ENCODE measurements around the gene TRMT2A.

The TRMT2A gene

GRCh38 chr22:20142711-20143621 lies 25.9 kb upstream of the TRMT2A start:
- no CpG with 5 or more reads among the region's 65 CpGs for whole genome bisulfite sequencing, 2 donors (ENCODE audit: extremely low coverage in 2 of 2, insufficient read length in 2 of 2, insufficient replicate concordance in 1 of 2)
- Histone ChIP-seq H3K18ac (ENCODE audit: low read length) (no peak overlapping the region), H2AK5ac (ENCODE audit: low read depth, low read length) (no peak overlapping the region), H3K9ac (ENCODE audit: low read depth, low read length, poor library complexity) (no peak overlapping the region), H2AFZ (ENCODE audit: low read length) (no peak overlapping the region), H2BK12ac (ENCODE audit: low read length) (peak overlapping the region; percentile 58), H3K36me3 (replicated peaks in 1 of 2; ENCODE audit: control insufficient read depth in 2 of 2, insufficient read depth in 2 of 2, low read length in 2 of 2) (peaks cover 6 to 10% of the 10 kb centered on the region in 2 donors), H4K91ac (ENCODE audit: low read depth, low read length, poor library complexity) (no peak overlapping the region), H3K79me1 (ENCODE audit: low read depth, low read length) (peaks cover 20% of the 10 kb centered on the region), H3K14ac (ENCODE audit: low read length) (peak overlapping the region; percentile 21), H3K27me3 (ENCODE audit: control insufficient read depth in 3 of 3, insufficient read depth in 3 of 3, low read depth in 1 of 3, low read length in 3 of 3) (no peaks in the 10 kb centered on the region), H3K4me1 (ENCODE audit: control insufficient read depth in 2 of 2, insufficient read depth in 1 of 2, low read depth in 1 of 2, low read length in 2 of 2) (peaks cover 0 to 3% of the 10 kb centered on the region in 2 donors), H3K4me3 (ENCODE audit: low read length in 2 of 2) (no peak overlapping the region), H3K23ac (ENCODE audit: low read depth, low read length, poor library complexity) (peak overlapping the region; percentile 52), H4K8ac (ENCODE audit: low read depth, low read length) (no peak overlapping the region), H2BK120ac (ENCODE audit: low read depth, low read length) (no peak overlapping the region), H2BK15ac (ENCODE audit: low read length) (no peak overlapping the region), H3K4me2 (ENCODE audit: insufficient read depth, low read length, poor library complexity, severe bottlenecking) (no peak overlapping the region), H3K9me3 (replicated peaks in 1 of 2; ENCODE audit: control insufficient read depth in 2 of 2, insufficient read depth in 1 of 2, low read depth in 1 of 2, low read length in 2 of 2) (no peaks in the 10 kb centered on the region), H3K27ac (replicated peaks; ENCODE audit: low read length) (no peak overlapping the region), H2BK5ac (ENCODE audit: low read length) (no peak overlapping the region), H3K4ac (ENCODE audit: low read length) (no peak overlapping the region)
- no peak for DNase-seq (ENCODE audit: low spot score)

DNA sequence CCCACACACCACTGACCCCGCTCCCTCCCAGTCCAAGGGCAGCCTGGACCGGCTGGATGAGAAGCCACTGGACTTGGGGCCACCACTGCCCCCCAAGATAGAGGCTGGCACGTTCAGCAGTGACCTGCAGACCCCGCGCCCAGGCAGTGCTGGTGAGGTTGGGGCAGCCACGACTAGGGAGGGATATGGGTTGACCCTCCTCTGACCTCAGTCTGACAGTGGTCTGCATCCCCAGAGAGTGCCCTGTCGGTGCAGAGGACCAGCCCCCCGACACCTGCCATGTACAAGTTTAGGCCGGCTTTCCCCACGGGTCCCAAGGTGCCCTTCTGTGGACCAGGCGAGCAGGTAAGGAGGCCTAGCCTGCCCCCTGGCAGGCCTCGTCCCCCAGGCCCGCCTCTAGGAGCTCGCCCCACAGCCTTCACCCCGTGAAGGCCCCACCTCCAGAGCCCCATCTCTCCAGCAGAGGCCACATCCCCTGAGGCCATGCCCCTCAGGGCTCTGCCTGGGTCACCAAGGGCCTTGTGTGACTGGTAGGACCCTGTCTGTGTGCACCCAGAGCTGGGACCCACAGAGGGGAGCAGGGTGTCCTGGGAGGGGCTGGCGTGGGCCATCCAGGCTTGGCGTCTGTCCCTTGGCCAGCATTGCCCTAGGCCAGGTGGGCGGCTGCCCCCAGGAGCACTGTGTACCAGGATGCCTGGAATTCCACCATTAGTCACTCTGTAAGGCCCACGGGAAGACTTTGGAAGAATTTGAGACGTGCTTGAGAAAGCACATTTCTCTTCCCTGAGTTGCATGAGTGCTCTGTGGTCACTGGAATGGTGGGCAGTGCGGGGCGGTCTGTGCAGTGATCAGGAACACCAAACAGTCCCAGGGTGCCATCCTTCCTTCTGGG lies 24.4 kb upstream of the TRMT2A start:
- WGBS, 2 donors (ENCODE audit: extremely low coverage in 2 of 2, insufficient read length in 2 of 2, insufficient replicate concordance in 1 of 2), result no CpG with 5 or more reads among the region's 22 CpGs

GRCh38 chr22:20140521-20140964 lies 23.5 kb upstream of the TRMT2A start:
- Histone ChIP-seq H3K23ac (ENCODE audit: low read depth, low read length, poor library complexity) (peak overlapping the region; percentile 85), H3K4me1 (ENCODE audit: control insufficient read depth in 2 of 2, insufficient read depth in 1 of 2, low read depth in 1 of 2, low read length in 2 of 2) (peaks cover 0 to 7% of the 10 kb centered on the region in 2 donors), H2BK12ac (ENCODE audit: low read length) (peak overlapping the region; percentile 22), H3K9me3 (replicated peaks in 1 of 2; ENCODE audit: control insufficient read depth in 2 of 2, insufficient read depth in 1 of 2, low read depth in 1 of 2, low read length in 2 of 2) (no peaks in the 10 kb centered on the region), H3K4me2 (ENCODE audit: insufficient read depth, low read length, poor library complexity, severe bottlenecking) (no peak overlapping the region), H2AFZ (ENCODE audit: low read length) (no peak overlapping the region), H3K27me3 (ENCODE audit: control insufficient read depth in 3 of 3, insufficient read depth in 3 of 3, low read depth in 1 of 3, low read length in 3 of 3) (no peaks in the 10 kb centered on the region), H3K4me3 (ENCODE audit: low read length in 2 of 2) (no peak overlapping the region), H2AK5ac (ENCODE audit: low read depth, low read length) (no peak overlapping the region), H3K18ac (ENCODE audit: low read length) (peak overlapping the region; percentile 11), H3K79me1 (ENCODE audit: low read depth, low read length) (peaks cover 26% of the 10 kb centered on the region), H4K91ac (ENCODE audit: low read depth, low read length, poor library complexity) (no peak overlapping the region), H3K4ac (ENCODE audit: low read length) (no peak overlapping the region), H3K9ac (ENCODE audit: low read depth, low read length, poor library complexity) (no peak overlapping the region), H3K36me3 (replicated peaks in 1 of 2; ENCODE audit: control insufficient read depth in 2 of 2, insufficient read depth in 2 of 2, low read length in 2 of 2) (peaks cover 6 to 10% of the 10 kb centered on the region in 2 donors), H4K8ac (ENCODE audit: low read depth, low read length) (no peak overlapping the region), H2BK15ac (ENCODE audit: low read length) (no peak overlapping the region), H3K27ac (replicated peaks; ENCODE audit: low read length) (no peak overlapping the region), H2BK5ac (ENCODE audit: low read length) (peak overlapping the region; percentile 82), H3K14ac (ENCODE audit: low read length) (peak overlapping the region; percentile 71), H2BK120ac (ENCODE audit: low read depth, low read length) (no peak overlapping the region)
- no CpG with 5 or more reads among the region's 17 CpGs for WGBS, 2 donors (ENCODE audit: extremely low coverage in 2 of 2, insufficient read length in 2 of 2, insufficient replicate concordance in 1 of 2)
- DNase-seq (ENCODE audit: low spot score), result no peak

More for the DNA sequence above, 24.4 kb upstream of the TRMT2A start:
- Histone ChIP-seq H3K9me3 (replicated peaks in 1 of 2; ENCODE audit: control insufficient read depth in 2 of 2, insufficient read depth in 1 of 2, low read depth in 1 of 2, low read length in 2 of 2) (no peaks in the 10 kb centered on the region), H2AK5ac (ENCODE audit: low read depth, low read length) (no peak overlapping the region), H3K4me3 (ENCODE audit: low read length in 2 of 2) (no peak overlapping the region), H3K18ac (ENCODE audit: low read length) (no peak overlapping the region), H3K4ac (ENCODE audit: low read length) (no peak overlapping the region), H3K23ac (ENCODE audit: low read depth, low read length, poor library complexity) (peak overlapping the region; percentile 80), H3K14ac (ENCODE audit: low read length) (peak overlapping the region; percentile 71), H3K79me1 (ENCODE audit: low read depth, low read length) (peaks cover 22% of the 10 kb centered on the region), H3K4me1 (ENCODE audit: control insufficient read depth in 2 of 2, insufficient read depth in 1 of 2, low read depth in 1 of 2, low read length in 2 of 2) (peaks cover 0 to 7% of the 10 kb centered on the region in 2 donors), H4K91ac (ENCODE audit: low read depth, low read length, poor library complexity) (no peak overlapping the region), H2BK15ac (ENCODE audit: low read length) (no peak overlapping the region), H2BK120ac (ENCODE audit: low read depth, low read length) (no peak overlapping the region), H4K8ac (ENCODE audit: low read depth, low read length) (no peak overlapping the region), H3K9ac (ENCODE audit: low read depth, low read length, poor library complexity) (peak overlapping the region; percentile 60), H3K27me3 (ENCODE audit: control insufficient read depth in 3 of 3, insufficient read depth in 3 of 3, low read depth in 1 of 3, low read length in 3 of 3) (no peaks in the 10 kb centered on the region), H3K36me3 (replicated peaks in 1 of 2; ENCODE audit: control insufficient read depth in 2 of 2, insufficient read depth in 2 of 2, low read length in 2 of 2) (peaks cover 6 to 10% of the 10 kb centered on the region in 2 donors), H2BK5ac (ENCODE audit: low read length) (peak overlapping the region; percentile 24), H2AFZ (ENCODE audit: low read length) (no peak overlapping the region), H3K27ac (replicated peaks; ENCODE audit: low read length) (no peak overlapping the region), H2BK12ac (ENCODE audit: low read length) (no peak overlapping the region), H3K4me2 (ENCODE audit: insufficient read depth, low read length, poor library complexity, severe bottlenecking) (no peak overlapping the region)
- no peak for DNase-seq (ENCODE audit: low spot score)
